Activated CD4-positive, alpha-beta memory T cell treated with anti-CD3 and anti-CD28 coated beads for 36 hours (primary cell): ENCODE data around the gene DNMT3A. TPM values are rescaled to one million over a fixed set of nuclear protein-coding genes. Genes with fewer than 3 reads are reported as not detected.

Experiments used
- CTCF ChIA-PET: fragments of 350-600 bp; sonication (Branson Sonifier 250); formaldehyde crosslinking; loops from one replicate; lab custom pipeline; 2021; ENCODE audit warnings: antibody characterized with exemption, inconsistent platforms; lab: Charles Lee
- POLR2A ChIA-PET: fragments of 350-600 bp; sonication (Branson Sonifier 250); formaldehyde crosslinking; loops from one replicate; lab custom pipeline; 2021; ENCODE audit warnings: antibody characterized with exemption; lab: Charles Lee
- DNase-seq: peaks from one replicate; pipeline ENCODE4 v3.0.0-alpha.2; 2020
- H3K27ac Mint-ChIP-seq: one replicate; pipeline ENCODE4 v1.8.0; 2021; ENCODE audit warnings: mixed read lengths
- H3K27me3 Mint-ChIP-seq: one replicate; pipeline ENCODE4 v1.8.0; 2021; ENCODE audit warnings: mixed read lengths
- H3K36me3 Mint-ChIP-seq: one replicate; pipeline ENCODE4 v1.8.0; 2021; ENCODE audit warnings: mixed read lengths
- H3K4me1 Mint-ChIP-seq: one replicate; pipeline ENCODE4 v1.8.0; 2021; ENCODE audit warnings: low read depth, mixed read lengths
- H3K4me3 Mint-ChIP-seq: one replicate; pipeline ENCODE4 v1.8.0; 2021; ENCODE audit warnings: mild to moderate bottlenecking, mixed read lengths
- H3K9me3 Mint-ChIP-seq: one replicate; pipeline ENCODE4 v1.8.0; 2021; ENCODE audit warnings: mixed read lengths
- intact Hi-C: fragments of 100-400 bp; cut with micrococcal nuclease; formaldehyde crosslinking; loops from one replicate; pipeline ENCODE4 v1.15.1; 2023
- total RNA-seq, 2 experiments: library from RNA; stranded (reverse); gene quantifications; one replicate each; pipeline ENCODE4 v1.2.3, GENCODE V29; 2021

DNMT3A gene
- total RNA-seq, 2 experiments from 2014 or later, result 52.0 to 52.5 TPM

DNA sequence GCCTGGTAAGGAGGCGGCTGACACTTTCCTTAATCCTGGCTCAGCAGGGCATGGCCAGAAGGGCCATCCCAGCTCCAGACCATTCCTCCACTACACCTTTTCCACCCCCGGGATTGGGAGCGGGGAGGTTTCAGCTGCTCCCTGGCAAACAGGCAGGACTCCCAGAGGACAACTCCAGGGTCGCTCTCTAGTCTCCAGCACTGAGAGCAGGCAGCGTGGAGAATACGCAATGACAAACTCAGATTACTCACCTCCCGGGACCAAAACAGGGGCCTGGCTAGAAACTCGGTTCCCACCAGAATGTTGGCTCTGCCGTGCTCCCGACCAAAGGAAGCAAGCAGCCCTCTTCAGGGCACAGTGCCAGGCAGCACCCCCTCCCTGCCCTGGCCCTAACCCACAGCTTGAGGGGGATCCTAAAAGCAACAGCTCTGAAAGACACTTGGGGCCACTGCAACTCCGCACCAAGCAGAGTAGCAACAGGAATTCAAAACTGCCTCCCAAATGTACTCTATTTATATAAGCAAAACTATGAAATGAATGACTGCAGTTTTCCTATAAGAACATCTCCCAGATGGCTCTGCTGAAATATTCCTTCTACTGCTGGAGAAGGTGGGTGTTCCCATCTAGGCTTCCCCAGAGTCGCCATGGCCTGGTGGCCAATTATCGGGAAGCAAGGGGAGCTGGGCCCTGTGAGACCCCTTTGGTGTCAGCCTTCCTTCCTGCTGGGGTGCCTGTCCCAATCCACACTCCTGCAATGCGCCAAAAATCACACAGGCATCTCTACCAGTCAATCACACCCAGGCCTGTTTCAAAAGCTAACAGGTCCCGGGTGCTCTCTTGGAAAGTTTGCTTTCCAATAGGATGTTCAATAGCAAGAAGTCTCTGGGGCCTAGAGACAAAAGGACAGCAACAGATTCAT, 112.2 kb downstream of the DNMT3A start:
- H3K4me3 Mint-ChIP-seq, result no peak overlapping the region
- H3K27me3 Mint-ChIP-seq, result no peaks in the 10 kb centered on the region
- intact Hi-C loops, result no loop called here
- no peak overlapping the region for H3K27ac Mint-ChIP-seq
- peaks cover 9% of the 10 kb centered on the region for H3K4me1 Mint-ChIP-seq
- H3K36me3 Mint-ChIP-seq, result peaks cover 23% of the 10 kb centered on the region
- ChIA-PET POLR2A (no interaction called here), CTCF (interaction anchor here (1.4 to 3.5 kb wide), 4 partner anchors 22 to 63 kb away, joined by 4 to 11 read pairs (median 8); no protein-coding TSS in a partner anchor)
- H3K9me3 Mint-ChIP-seq, result no peaks in the 10 kb centered on the region
- no peak for DNase-seq

DNA sequence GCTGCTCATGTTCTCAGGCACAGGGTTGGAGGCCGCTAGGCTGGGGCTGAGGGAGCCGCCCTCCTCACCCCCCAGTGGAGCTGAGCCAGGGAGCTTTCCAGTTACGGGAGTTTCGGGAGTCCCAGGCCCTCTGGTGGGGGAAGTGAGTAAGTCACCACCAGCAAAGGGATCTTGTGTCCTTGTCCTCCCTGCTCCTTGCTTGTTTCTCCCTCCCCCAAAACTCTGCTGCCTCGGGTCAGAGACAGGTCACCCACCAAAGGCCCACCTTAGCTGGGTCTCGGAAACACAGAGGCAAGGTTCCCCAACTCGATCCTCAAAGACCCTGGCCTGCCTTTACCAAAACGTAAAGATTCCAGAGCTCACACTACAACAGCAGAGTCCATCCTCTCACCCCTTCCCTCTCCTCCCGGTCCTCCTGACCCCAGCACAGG, 112.9 kb downstream of the DNMT3A start:
- no peaks in the 10 kb centered on the region for H3K9me3 Mint-ChIP-seq
- peak; percentile 37 for DNase-seq
- H3K4me3 Mint-ChIP-seq, result no peak overlapping the region
- no peak overlapping the region for H3K27ac Mint-ChIP-seq
- intact Hi-C loops, result no loop called here
- H3K36me3 Mint-ChIP-seq, result peaks cover 17% of the 10 kb centered on the region
- CTCF ChIA-PET, result interaction anchor here (0.7 to 3.5 kb wide), 6 partner anchors 9 to 514 kb away, joined by 3 to 11 read pairs (median 6); no protein-coding TSS in a partner anchor
- H3K4me1 Mint-ChIP-seq, result peaks cover 9% of the 10 kb centered on the region
- POLR2A ChIA-PET, result no interaction called here
- H3K27me3 Mint-ChIP-seq, result no peaks in the 10 kb centered on the region

DNA sequence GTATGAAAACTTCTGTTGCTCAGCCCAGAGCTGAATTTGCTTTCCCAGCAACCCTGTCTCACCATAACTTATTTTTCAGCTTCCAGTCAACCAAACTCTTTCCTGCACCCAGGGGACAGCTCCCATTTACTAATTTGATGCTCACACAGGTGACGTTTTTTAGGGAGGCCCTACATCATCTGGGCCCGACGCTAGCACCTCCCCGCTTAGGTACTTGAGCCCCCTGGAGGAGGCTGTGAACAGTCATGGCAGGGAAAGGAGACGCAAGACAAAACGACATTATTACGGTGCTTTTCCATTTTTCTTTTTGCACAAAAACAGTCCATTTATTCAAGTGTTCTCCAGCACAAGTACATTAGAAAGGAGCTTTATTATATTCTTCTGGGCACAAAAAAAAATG, 114.1 kb downstream of the DNMT3A start:
- H3K27me3 Mint-ChIP-seq, result no peaks in the 10 kb centered on the region
- DNase-seq, result no peak
- POLR2A ChIA-PET, result no interaction called here
- no peaks in the 10 kb centered on the region for H3K9me3 Mint-ChIP-seq
- no peak overlapping the region for H3K4me3 Mint-ChIP-seq
- H3K27ac Mint-ChIP-seq, result no peak overlapping the region
- intact Hi-C loops, result no loop called here
- CTCF ChIA-PET, result interaction anchor here (0.7 to 3.5 kb wide), 7 partner anchors 11 to 817 kb away, joined by 3 to 11 read pairs (median 5); no protein-coding TSS in a partner anchor
- H3K4me1 Mint-ChIP-seq, result peaks cover 9% of the 10 kb centered on the region
- H3K36me3 Mint-ChIP-seq, result peaks cover 8% of the 10 kb centered on the region

DNA sequence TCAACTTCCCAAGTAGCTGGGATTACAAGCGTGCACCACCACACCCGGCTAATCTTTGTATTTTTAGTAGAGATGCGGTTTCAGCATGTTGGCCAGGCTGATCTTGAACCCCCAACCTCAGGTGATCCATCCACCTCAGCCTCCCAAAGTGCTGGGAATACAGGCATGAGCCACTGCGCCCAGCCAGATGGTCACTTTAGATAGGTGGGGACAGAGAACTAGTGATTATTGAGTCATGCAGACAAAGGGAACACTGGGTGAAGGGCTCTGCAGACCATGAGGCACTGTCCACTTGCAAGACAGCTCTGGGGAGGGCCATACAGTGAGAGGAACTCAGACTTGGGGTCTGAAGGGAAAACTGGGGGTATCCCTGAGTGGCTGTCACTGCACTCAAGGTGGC, 114.9 kb downstream of the DNMT3A start:
- no peak overlapping the region for H3K4me3 Mint-ChIP-seq
- no peaks in the 10 kb centered on the region for H3K9me3 Mint-ChIP-seq
- intact Hi-C loops, result loop anchor here (1.0 kb wide), 1 partner anchor 95 kb away; no protein-coding TSS in a partner anchor
- H3K36me3 Mint-ChIP-seq, result peaks cover 4% of the 10 kb centered on the region
- H3K27ac Mint-ChIP-seq, result peak overlapping the region; percentile 8
- no peak for DNase-seq
- peaks cover 9% of the 10 kb centered on the region for H3K4me1 Mint-ChIP-seq
- POLR2A ChIA-PET, result interaction anchor here (0.9 kb wide), 1 partner anchor 14 kb away, joined by 3 read pairs; no protein-coding TSS in a partner anchor
- H3K27me3 Mint-ChIP-seq, result no peaks in the 10 kb centered on the region
- CTCF ChIA-PET, result interaction anchor here (1.8 to 3.5 kb wide), 2 partner anchors 16 to 31 kb away, joined by 5 to 9 read pairs; no protein-coding TSS in a partner anchor

DNA sequence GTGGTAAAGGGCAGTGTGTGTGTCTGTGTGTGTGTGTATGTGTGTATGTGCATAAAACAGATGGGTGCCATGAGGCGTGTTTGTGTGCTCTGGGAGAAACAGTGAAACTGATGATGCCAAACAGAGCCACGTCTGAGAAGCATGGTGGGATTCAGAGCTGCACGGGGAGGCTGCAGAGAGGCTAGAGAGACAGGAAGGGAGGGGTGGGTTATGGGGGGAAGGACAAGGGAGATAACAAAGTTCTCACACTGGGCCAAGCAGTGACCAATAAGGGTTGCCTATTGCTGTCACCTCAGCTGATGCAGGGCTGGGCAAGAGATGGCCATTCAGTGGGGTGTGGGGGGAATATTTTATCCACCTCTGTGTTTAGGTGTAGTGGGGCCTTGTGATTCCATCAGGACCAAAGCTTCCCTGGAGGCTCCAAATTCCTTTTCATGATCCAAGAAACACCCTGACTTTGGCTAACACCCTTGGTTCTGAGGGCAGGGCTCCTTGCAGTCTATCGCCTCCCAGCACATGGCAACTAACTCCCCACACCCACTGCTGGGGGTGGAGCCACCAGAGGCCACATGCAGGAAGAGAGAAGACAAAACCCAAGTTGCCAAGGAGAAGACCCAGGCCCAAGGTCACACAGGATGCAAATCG, 119.1 kb downstream of the DNMT3A start:
- Mint-ChIP-seq H3K4me3 (no peak overlapping the region), H3K36me3 (no peaks in the 10 kb centered on the region), H3K9me3 (no peaks in the 10 kb centered on the region), H3K27ac (no peak overlapping the region), H3K4me1 (peaks cover 9% of the 10 kb centered on the region), H3K27me3 (no peaks in the 10 kb centered on the region)
- POLR2A ChIA-PET, result no interaction called here
- DNase-seq, result no peak
- intact Hi-C loops, result no loop called here
- CTCF ChIA-PET, result no interaction called here

DNA sequence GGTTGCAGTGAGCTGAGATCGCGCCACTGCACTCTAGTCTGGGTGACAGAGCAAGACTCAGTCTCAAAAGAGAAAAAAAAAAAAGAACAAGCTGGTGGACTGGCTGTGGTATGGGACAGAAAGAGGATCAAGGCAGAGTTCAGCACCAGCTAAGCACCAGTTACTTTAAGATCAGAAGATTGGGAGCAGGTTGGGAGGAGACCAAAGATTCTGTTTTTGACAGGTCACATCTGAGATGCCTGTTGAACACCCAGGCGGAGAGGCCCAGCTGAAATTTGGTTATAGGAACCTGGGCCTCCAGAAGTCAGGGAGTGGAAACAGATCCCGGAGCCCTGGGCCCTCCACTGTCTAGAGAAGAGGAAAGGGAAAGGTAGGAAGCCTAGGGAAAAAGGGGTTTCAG, 120.1 kb downstream of the DNMT3A start:
- H3K27ac Mint-ChIP-seq, result no peak overlapping the region
- intact Hi-C loops, result no loop called here
- H3K9me3 Mint-ChIP-seq, result no peaks in the 10 kb centered on the region
- ChIA-PET CTCF (interaction anchor here (1.0 kb wide), 1 partner anchor 246 kb away, joined by 3 read pairs; no protein-coding TSS in a partner anchor), POLR2A (no interaction called here)
- peaks cover 7% of the 10 kb centered on the region for H3K4me1 Mint-ChIP-seq
- no peak for DNase-seq
- H3K27me3 Mint-ChIP-seq, result no peaks in the 10 kb centered on the region
- no peaks in the 10 kb centered on the region for H3K36me3 Mint-ChIP-seq
- no peak overlapping the region for H3K4me3 Mint-ChIP-seq

DNA sequence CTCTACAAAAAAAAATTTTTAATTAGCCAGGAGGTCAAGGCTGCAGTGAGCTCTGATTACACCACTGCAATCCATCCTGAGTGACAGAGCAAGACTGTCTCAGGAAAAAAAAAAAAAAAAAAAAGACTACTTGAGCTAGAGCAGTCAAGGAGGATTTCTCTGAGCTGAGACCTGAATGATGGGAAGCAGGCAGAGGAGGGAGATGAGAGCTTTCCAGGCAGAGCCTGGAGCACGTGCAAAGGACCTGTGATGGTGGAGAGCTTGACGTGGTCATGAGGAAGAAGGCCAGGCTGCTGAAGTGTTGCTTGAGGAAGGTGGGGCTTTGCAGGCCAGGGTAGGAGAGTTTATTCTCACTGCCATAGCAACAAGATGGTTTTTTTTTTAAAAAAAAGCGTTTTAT, 121.4 kb downstream of the DNMT3A start:
- Mint-ChIP-seq H3K9me3 (no peaks in the 10 kb centered on the region), H3K4me1 (peaks cover 6% of the 10 kb centered on the region), H3K36me3 (no peaks in the 10 kb centered on the region), H3K27ac (no peak overlapping the region), H3K27me3 (no peaks in the 10 kb centered on the region), H3K4me3 (no peak overlapping the region)
- ChIA-PET CTCF (no interaction called here), POLR2A (no interaction called here)
- intact Hi-C loops, result no loop called here
- DNase-seq, result no peak

DNA sequence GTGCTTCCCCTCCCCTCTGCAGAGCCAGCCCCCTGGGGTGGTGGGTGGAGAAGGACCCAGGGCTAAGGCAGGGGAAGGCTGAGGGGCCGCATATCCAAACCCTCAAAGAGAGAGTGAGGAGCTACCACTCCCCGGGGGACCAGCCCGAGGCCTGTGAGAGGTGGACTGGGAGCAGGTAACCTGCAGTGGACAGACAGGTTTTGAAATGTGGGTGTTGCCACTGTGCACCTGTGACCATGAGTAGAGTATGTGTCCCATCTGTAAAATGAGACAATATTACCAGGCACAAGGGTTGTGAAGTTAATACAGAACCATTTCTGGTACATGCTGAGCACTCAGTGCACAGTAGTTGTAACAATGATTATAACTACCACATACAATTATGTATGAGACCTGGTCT, 122.1 kb downstream of the DNMT3A start:
- H3K4me1 Mint-ChIP-seq, result peaks cover 7% of the 10 kb centered on the region
- no peaks in the 10 kb centered on the region for H3K27me3 Mint-ChIP-seq
- no peaks in the 10 kb centered on the region for H3K36me3 Mint-ChIP-seq
- DNase-seq, result no peak
- no peak overlapping the region for H3K4me3 Mint-ChIP-seq
- POLR2A ChIA-PET, result no interaction called here
- CTCF ChIA-PET, result interaction anchor here (1.0 kb wide), 1 partner anchor 9 kb away, joined by 3 read pairs; no protein-coding TSS in a partner anchor
- H3K9me3 Mint-ChIP-seq, result no peaks in the 10 kb centered on the region
- H3K27ac Mint-ChIP-seq, result no peak overlapping the region
- intact Hi-C loops, result no loop called here

DNA sequence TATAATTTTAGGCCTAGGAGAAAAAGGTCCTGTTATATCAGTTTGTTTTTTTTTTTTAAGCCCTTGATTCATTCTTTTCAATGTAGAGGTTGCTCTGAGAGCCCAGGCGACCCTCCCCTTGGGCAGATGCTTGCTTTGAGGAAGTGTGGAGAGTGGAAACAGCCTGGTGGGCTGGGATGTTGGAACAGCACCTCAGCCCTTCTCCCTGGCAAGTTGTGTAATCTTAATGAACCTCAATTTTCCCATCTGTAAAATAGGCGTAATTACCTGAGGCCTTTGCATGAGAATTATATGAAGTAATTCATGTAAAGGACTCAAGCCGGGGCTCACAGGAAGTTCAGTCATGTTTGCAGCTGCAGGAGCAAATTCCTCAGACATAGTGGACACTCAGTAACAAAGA, 123.6 kb downstream of the DNMT3A start:
- no peak for DNase-seq
- no peaks in the 10 kb centered on the region for H3K27me3 Mint-ChIP-seq
- H3K4me1 Mint-ChIP-seq, result peaks cover 7% of the 10 kb centered on the region
- H3K36me3 Mint-ChIP-seq, result no peaks in the 10 kb centered on the region
- H3K4me3 Mint-ChIP-seq, result no peak overlapping the region
- H3K27ac Mint-ChIP-seq, result no peak overlapping the region
- ChIA-PET POLR2A (no interaction called here), CTCF (no interaction called here)
- intact Hi-C loops, result no loop called here
- no peaks in the 10 kb centered on the region for H3K9me3 Mint-ChIP-seq

DNA sequence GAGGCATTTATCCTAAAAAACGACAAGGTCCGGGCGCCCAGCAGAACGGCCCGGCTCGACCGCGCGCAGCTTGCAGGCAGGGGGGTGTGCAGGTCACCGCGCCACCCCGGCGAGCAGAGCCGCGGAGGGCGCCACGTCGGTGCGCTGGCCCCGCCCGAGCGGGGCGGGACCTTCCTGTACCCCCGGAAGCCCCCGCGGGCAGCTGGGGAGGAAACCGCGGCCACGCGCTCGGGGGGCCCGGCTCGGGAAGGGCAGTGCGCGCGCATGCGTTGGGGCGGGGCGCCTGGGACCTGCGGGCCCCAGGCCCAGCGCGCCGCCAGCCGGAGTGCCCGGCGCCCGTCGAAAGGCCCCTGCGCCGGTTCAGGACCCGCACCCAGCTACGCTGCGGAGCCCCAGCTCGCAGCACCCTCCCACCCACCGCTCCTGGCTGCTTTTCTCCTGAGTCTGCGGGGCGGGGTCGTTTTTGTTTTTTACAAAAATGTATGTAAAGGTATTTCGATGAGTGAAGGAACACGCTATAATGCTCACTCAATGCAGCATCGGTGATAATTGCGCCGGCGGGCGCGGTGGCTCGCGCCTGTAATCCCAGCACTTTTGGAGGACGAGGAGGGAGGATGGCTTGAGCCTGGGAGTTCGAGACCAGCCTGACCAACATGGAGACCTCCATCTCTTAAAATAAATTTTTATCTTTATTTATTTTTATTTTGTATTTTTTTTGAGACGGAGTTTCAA, 125.6 kb downstream of the DNMT3A start:
- H3K4me3 Mint-ChIP-seq, result peak overlapping the region; percentile 64
- no peaks in the 10 kb centered on the region for H3K9me3 Mint-ChIP-seq
- H3K4me1 Mint-ChIP-seq, result peaks cover 9% of the 10 kb centered on the region
- peak; percentile 89 for DNase-seq
- intact Hi-C loops, result no loop called here
- no peaks in the 10 kb centered on the region for H3K36me3 Mint-ChIP-seq
- H3K27me3 Mint-ChIP-seq, result no peaks in the 10 kb centered on the region
- peak overlapping the region; percentile 20 for H3K27ac Mint-ChIP-seq
- POLR2A ChIA-PET, result no interaction called here
- CTCF ChIA-PET, result interaction anchor here (0.5 to 0.8 kb wide), 3 partner anchors 12 to 20 kb away, joined by 3 to 4 read pairs (median 3); no protein-coding TSS in a partner anchor

DNA sequence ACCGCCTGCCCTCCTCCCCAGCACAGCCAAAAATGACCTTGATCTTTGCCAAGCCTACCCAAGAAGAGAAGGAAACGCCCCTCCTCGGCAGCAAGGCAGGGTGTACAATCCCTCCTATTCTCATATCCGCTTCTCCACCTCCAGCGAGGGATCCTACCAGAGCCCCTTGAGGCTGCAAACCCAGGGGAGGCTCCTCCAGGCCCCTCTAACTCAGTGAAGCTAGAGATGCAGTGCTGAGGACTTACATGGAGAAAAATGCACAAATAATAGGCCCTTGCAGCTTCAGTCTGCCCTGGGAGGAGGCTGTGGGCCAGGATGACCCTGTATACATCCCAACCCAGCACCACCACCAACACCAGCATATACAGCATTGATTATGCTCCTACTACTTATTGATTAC, 126.5 kb downstream of the DNMT3A start:
- CTCF ChIA-PET, result interaction anchor here (0.6 kb wide), 1 partner anchor 18 kb away, joined by 3 read pairs; no protein-coding TSS in a partner anchor
- H3K27me3 Mint-ChIP-seq, result no peaks in the 10 kb centered on the region
- no peaks in the 10 kb centered on the region for H3K9me3 Mint-ChIP-seq
- peaks cover 13% of the 10 kb centered on the region for H3K4me1 Mint-ChIP-seq
- peak overlapping the region; percentile 20 for H3K27ac Mint-ChIP-seq
- intact Hi-C loops, result no loop called here
- peak overlapping the region; percentile 63 for H3K4me3 Mint-ChIP-seq
- POLR2A ChIA-PET, result no interaction called here
- DNase-seq, result no peak
- no peaks in the 10 kb centered on the region for H3K36me3 Mint-ChIP-seq
